Measurements from ENCODE around the gene PRKAG1.
"Not testable (repeated sequence)": the region's sequence is repeated elsewhere in the genome, so short reads cannot be mapped to it uniquely, and the experiment has no call there.

Gene PRKAG1

DNA sequence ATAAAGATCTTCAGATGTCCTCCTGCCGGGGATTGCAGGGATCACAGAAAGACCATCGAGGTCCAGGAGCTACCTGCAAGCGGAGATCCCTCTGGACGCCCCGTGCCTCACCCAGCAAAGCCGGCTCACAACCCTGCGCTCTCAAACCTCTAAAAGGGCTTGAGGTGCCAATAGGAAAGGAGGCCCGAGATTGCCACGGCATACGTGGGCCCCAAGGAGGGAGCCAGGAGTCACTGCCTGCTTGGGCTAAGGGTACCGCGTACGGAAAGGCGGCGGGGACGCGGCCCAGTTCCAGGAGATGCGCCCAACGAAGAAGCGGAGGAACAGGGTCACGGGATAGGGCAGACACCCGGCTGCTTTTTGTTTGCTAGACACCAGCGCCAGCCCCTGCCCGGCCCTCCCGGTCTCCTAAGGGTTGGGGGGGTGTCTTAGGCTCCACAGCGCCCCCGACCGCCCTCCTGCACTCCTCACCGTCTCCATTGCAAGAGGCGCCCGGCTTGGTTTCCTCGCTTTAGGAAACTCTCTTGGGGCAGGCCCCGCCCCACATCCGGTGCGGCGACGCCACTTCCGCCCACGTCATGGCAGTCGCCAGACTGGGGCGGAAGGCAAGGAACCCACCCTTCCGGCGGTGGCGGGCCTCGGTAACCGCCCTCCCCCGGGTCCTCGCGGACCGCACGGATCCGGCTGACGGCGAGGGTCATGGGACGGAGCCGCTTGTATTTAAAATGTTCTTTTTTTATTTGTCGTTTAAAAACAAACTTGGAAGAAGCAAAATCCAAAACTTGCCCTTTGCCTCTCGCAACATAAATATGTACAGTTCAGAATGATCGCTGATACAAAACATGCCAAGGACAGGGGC is at the start of gene PRKAG1:
Gene PRKAG1, minus strand, starts transcription at position 516 of the 859 bp plus-strand sequence. Its CDS starts 36 bp downstream, at position 480.
- peak; percentile 84 to 95 for DNase-seq

DNA sequence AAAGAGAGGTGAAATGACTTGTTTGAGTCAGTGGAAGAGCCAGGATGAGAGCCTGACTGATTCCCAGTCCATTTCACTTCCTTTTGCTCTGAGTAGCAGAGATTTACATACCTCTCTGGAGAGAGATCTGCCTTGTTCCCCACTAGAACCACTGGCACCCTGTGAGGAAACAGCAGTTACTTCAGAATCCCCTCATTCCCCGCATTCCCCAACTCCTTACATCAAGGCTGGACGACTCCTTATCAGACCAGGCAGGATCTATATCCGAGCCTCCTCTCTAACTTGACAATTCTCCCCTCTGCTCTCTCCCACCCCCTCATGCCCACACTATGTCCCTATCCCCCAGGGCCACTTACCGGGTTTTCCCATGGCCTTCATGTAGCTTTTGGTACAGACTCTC is 47.5 kb upstream of the PRKAG1 start:
- no peak for DNase-seq

DNA sequence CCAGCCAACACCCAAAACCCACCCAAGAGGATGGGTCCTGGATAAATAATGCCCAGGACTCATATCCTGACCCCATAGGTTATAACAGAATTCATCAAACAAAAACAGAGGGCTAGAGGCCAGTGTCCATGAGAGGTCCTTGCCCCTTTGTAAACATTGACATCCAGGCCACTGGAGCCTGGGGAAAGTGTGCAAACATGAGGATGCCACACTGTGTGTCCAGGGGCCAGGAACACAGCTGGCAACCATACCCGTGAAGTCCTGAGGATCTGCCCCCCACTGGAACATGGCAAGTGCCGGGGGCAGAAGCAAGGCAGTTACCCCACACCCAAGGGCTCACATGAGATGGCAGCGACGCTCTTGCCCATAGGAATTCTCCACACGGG is 46.2 kb upstream of the PRKAG1 start:
- DNase-seq, result no peak

- not testable (repeated sequence) for DNase-seq
These were observed 43.3 kb upstream of the PRKAG1 start for GRCh38 chr12:49061916-49062315.

GRCh38 chr12:49061157-49061650 is 42.6 kb upstream of the PRKAG1 start:
- DNase-seq, result no peak

GRCh38 chr12:49060237-49061156 is 41.9 kb upstream of the PRKAG1 start, which contains the start of gene KMT2D:
Gene KMT2D, minus strand, starts transcription at chr12:49060794. Its CDS starts 5,470 bp downstream, at chr12:49055324.
- DNase-seq, result peak; percentile 80 to 85

GRCh38 chr12:49059299-49060171 is 41.0 kb upstream of the PRKAG1 start:
- DNase-seq, result peak in 1 of 2 donors; percentile 47

GRCh38 chr12:49059045-49059298 is 40.4 kb upstream of the PRKAG1 start:
- no peak for DNase-seq

- no peak for DNase-seq
These were observed 39.9 kb upstream of the PRKAG1 start for GRCh38 chr12:49058366-49059044.

DNA sequence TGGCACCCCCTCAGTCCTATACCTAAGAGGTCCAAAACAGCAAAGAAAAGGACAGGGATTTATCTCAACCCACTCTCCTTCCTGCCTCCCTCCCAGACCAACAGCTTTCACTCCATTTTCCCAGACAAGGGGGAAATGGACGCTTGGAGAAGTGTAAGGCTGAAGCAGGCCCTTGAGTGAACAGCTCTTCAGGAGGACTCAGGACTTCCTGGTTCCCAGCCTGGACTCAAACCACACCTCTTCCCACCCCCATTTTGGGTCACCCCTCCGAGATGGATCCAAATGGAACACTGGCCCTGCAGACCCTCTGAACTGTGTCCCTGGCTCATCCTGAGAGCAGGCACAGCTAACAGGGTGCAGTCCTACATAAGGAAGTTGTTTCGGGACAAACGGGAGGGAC is 39.3 kb upstream of the PRKAG1 start:
- no peak for DNase-seq

DNA sequence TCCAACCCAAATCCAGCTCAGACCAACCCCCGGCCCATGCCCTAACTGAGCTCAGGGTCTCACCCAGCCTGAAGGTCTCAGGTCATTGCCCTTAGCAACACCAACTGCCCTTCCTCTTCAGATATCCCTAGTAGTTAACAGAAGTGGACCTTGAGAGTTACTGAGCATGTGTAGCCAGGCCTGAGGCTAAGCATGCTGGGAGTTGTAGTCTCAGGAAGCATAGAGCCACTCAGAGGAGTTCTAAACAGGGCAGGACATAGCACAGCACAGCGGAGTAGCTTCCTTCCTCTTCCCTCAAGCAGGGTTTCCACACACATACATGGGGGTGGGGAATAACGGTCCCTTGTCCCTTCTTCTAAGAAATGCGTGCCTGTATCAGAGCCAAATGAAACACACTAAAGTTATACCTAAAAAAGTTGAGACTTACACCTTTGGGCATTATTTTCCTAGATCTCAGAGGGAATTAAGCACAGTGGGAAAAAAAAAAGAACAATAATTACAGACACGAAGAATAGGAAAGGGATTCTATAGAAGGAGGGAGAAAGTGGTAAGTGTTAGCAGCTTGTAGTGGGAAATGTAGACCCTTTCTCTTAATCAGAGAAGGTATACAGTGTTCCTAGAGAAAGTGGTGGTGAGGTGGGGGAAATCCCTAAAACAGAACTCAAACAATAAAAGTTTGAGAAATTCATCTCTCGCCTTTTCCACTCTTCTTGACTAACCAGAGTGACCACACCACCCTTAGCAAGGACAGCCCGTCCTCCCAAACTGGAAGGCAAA is 37.6 kb upstream of the PRKAG1 start:
- DNase-seq, result peak in 1 of 2 donors; percentile 83

- DNase-seq, result no peak
These were observed 36.5 kb upstream of the PRKAG1 start for GRCh38 chr12:49055092-49055491.

- no peak for DNase-seq
These were observed 35.9 kb upstream of the PRKAG1 start for GRCh38 chr12:49054524-49054923.

DNA sequence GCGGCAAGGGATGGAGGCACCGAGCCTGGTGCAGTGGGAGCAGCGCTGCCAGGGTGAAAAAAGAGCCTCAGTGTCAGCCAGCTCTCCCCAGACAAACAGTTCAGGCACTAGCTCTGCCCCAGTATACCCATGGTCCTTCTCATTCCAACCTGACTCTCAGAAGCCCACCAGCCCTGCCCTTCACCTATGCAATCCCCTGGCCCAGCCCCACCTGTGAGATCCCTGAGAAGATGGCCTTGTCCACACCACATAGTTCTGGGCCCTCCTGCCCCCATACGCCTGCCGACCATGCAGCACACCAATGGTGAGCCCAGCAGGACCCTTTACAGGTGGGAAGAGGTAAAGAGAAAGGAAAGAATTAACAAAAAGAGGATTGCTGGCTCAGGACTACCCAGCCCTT is 35.5 kb upstream of the PRKAG1 start:
- DNase-seq, result no peak

GRCh38 chr12:49052451-49053208 is 34.1 kb upstream of the PRKAG1 start:
- DNase-seq, result no peak

DNA sequence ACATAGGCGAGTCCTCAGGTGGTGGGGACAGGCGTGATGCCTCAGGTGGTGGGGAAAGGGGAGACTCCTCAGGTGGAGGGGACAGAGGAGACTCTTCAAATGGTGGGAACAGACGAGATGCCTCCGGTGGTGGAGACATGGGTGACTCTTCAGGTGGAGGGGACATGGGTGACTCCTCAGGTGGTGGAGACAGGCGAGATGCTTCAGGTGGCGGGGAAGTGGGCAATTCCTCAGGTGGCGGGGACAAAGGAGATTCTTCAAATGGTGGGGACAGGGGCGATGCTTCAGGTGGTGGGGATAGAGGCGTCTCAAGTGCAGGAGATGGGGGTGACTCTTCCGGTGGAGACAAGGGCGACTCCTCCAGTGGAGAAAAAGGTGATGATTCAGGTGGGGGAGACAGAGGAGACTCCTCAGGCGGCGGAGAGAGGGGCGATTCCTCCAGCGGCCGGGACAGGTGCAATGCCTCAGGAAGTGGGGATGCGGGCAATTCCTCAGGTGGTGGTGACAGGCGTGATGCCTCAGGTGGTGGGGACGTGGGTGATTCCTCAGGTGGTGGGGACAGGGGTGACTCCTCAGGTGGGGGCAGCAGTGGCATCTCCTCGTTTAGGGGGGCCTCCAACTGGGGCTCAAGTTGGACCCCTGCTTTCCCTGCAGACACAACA is 33.3 kb upstream of the PRKAG1 start:
- DNase-seq, result no peak

- no peak for DNase-seq
These were observed 32.8 kb upstream of the PRKAG1 start for GRCh38 chr12:49051373-49051764.

- DNase-seq, result no peak
These were observed 32.2 kb upstream of the PRKAG1 start for GRCh38 chr12:49050507-49051372.

All from bone marrow (tissue), 2 donors.